Hepatocyte (in vitro differentiated cells): ENCODE results near the gene GPC5. TPM values are rescaled to one million over a fixed set of nuclear protein-coding genes. Genes with fewer than 3 reads are reported as not detected.

Experiments
- DNase-seq: peaks from one replicate; pipeline ENCODE4 v3.0.0-alpha.2; 2016; ENCODE audit warnings: low spot score
- H2AFZ ChIP-seq: fragments of 200-600 bp; sonication (generic); 2 replicates; pipeline ENCODE4 v1.6.0; 2016; ENCODE audit warnings: antibody characterized with exemption, mild to moderate bottlenecking
- H3K27ac ChIP-seq: fragments of 200-600 bp; sonication (generic); 2 replicates; pipeline ENCODE4 v1.5.1; 2016; ENCODE audit warnings: mild to moderate bottlenecking
- H3K27me3 ChIP-seq: fragments of 200-600 bp; sonication (generic); 2 replicates; pipeline ENCODE4 v1.6.1; 2016
- H3K36me3 ChIP-seq: fragments of 200-600 bp; sonication (generic); replicated peaks from 2 replicates; pipeline ENCODE4 v1.5.1; 2016; ENCODE audit warnings: low read depth; ENCODE audit not compliant: insufficient read depth
- H3K4me1 ChIP-seq: fragments of 200-600 bp; sonication (generic); 2 replicates; pipeline ENCODE4 v1.5.1; 2016; ENCODE audit warnings: mild to moderate bottlenecking, moderate library complexity; ENCODE audit not compliant: insufficient read depth
- H3K4me2 ChIP-seq: fragments of 200-600 bp; sonication (generic); 2 replicates; pipeline ENCODE4 v1.6.0; 2016
- H3K4me3 ChIP-seq: fragments of 200-600 bp; sonication (generic); 2 replicates; pipeline ENCODE4 v1.5.1; 2016; ENCODE audit warnings: mild to moderate bottlenecking
- H3K79me2 ChIP-seq: fragments of 200-600 bp; sonication (generic); 2 replicates; pipeline ENCODE4 v1.6.0; 2017; ENCODE audit warnings: mild to moderate bottlenecking
- H3K9me2 ChIP-seq: fragments of 200-600 bp; sonication (generic); replicated peaks from 2 replicates; pipeline ENCODE4 v1.6.0; 2017; ENCODE audit warnings: mild to moderate bottlenecking; ENCODE audit not compliant: insufficient read depth
- H3K9me3 ChIP-seq: fragments of 200-600 bp; sonication (generic); 2 replicates; pipeline ENCODE4 v1.5.1; 2016; ENCODE audit warnings: low read depth, mild to moderate bottlenecking
- H4K20me1 ChIP-seq: fragments of 200-600 bp; sonication (generic); 2 replicates; pipeline ENCODE4 v1.6.0; 2016; ENCODE audit warnings: mild to moderate bottlenecking; ENCODE audit not compliant: insufficient read depth, poor library complexity, severe bottlenecking
- EZH2 ChIP-seq: fragments of 200-600 bp; sonication (generic); IDR thresholded peaks from 2 replicates; pipeline ENCODE4 v1.6.1; 2016; ENCODE audit warnings: antibody characterized with exemption, mild to moderate bottlenecking, borderline replicate concordance
- EZH2phosphoT487 ChIP-seq: fragments of 200-600 bp; sonication (generic); IDR thresholded peaks from one replicate; pipeline ENCODE4 v1.6.1; 2018; ENCODE audit warnings: antibody characterized with exemption, mild to moderate bottlenecking, low read depth, moderate library complexity; ENCODE audit not compliant: unreplicated experiment, severe bottlenecking
- WGBS: methylation state at CpG from one replicate; pipeline ENCODE4 v1.1.6; 2016; ENCODE audit warnings: low lambda C conversion rate; ENCODE audit errors: missing lambda C conversion rate; 5-methylcytosine and 5-hydroxymethylcytosine counted together
- polyA plus RNA-seq: library from polyadenylated mRNA; unstranded; fragments of >200 nt; fragmentation: Nextera tagmentation; extraction: Ambion mirVana; gene quantifications from 2 replicates; pipeline ENCODE4 v1.2.1, GENCODE V29; 2016
- total RNA-seq: library from RNA; depleted of rRNA; stranded (reverse); fragments of >200 nt; gene quantifications from 2 replicates; pipeline ENCODE4 v1.2.3, GENCODE V29; 2014
- TF ChIP-seq, protein P1 (sequence below): fragments of 200-600 bp; sonication (generic); IDR thresholded peaks from 2 replicates; pipeline ENCODE4 v1.5.1; 2016; ENCODE audit warnings: antibody characterized with exemption, mild to moderate bottlenecking; ENCODE audit not compliant: poor library complexity

GPC5 gene
- total and polyA plus RNA-seq, 2 experiments from 2014 or later = 3.9 to 5.4 TPM

DNA sequence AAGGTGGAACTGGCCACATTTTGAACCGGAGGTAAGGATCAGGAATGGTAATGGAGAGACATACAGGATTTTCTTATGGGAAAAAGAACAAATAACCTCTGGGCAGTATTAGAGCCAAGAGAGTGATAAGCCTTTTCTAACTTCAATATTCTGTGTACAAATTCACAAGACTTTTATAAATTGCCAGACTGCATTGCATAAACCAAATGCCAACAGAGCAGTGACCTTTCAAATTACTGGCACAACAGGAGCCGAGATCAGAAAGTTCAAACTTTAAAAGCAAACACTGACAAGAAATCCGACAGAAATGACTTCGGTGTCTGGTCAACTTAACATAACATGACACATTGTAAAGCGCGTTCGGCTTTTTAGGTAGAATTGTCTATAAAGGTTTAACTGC is 737.1 kb downstream of the GPC5 start:
- 42% methylated on average over 7 of the region's 7 CpGs for WGBS
- DNase-seq = no peak

GRCh38 chr13:92136449-92137155 is 738.2 kb downstream of the GPC5 start:
- no peaks in the 10 kb centered on the region for H4K20me1 ChIP-seq
- no peak for DNase-seq
- no peak overlapping the region for H3K4me3 ChIP-seq
- TF ChIP-seq, protein P1, sequence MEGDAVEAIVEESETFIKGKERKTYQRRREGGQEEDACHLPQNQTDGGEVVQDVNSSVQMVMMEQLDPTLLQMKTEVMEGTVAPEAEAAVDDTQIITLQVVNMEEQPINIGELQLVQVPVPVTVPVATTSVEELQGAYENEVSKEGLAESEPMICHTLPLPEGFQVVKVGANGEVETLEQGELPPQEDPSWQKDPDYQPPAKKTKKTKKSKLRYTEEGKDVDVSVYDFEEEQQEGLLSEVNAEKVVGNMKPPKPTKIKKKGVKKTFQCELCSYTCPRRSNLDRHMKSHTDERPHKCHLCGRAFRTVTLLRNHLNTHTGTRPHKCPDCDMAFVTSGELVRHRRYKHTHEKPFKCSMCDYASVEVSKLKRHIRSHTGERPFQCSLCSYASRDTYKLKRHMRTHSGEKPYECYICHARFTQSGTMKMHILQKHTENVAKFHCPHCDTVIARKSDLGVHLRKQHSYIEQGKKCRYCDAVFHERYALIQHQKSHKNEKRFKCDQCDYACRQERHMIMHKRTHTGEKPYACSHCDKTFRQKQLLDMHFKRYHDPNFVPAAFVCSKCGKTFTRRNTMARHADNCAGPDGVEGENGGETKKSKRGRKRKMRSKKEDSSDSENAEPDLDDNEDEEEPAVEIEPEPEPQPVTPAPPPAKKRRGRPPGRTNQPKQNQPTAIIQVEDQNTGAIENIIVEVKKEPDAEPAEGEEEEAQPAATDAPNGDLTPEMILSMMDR = no peak
- no peak for TF ChIP-seq EZH2phosphoT487
- TF ChIP-seq EZH2 = no peak
- no peaks in the 10 kb centered on the region for H3K27me3 ChIP-seq
- H2AFZ ChIP-seq = no peak overlapping the region
- no peak overlapping the region for H3K4me2 ChIP-seq
- no peaks in the 10 kb centered on the region for H3K9me2 ChIP-seq
- H3K27ac ChIP-seq = no peak overlapping the region
- no peaks in the 10 kb centered on the region for H3K9me3 ChIP-seq
- 64% methylated on average over 6 of the region's 6 CpGs for WGBS
- no peaks in the 10 kb centered on the region for H3K36me3 ChIP-seq
- H3K79me2 ChIP-seq = no peaks in the 10 kb centered on the region
- H3K4me1 ChIP-seq = no peaks in the 10 kb centered on the region

More for the DNA sequence above, 737.1 kb downstream of the GPC5 start:
- no peak overlapping the region for H2AFZ ChIP-seq
- H3K79me2 ChIP-seq = no peaks in the 10 kb centered on the region
- H4K20me1 ChIP-seq = no peaks in the 10 kb centered on the region
- H3K27me3 ChIP-seq = no peaks in the 10 kb centered on the region
- no peaks in the 10 kb centered on the region for H3K9me3 ChIP-seq
- H3K4me3 ChIP-seq = no peak overlapping the region
- no peaks in the 10 kb centered on the region for H3K9me2 ChIP-seq
- H3K27ac ChIP-seq = no peak overlapping the region
- TF ChIP-seq EZH2phosphoT487 = no peak
- TF ChIP-seq, protein P1 = no peak
- TF ChIP-seq EZH2 = no peak
- H3K4me2 ChIP-seq = no peak overlapping the region
- no peaks in the 10 kb centered on the region for H3K4me1 ChIP-seq
- H3K36me3 ChIP-seq = no peaks in the 10 kb centered on the region

- Histone ChIP-seq H3K27me3 (no peaks in the 10 kb centered on the region), H3K9me3 (no peaks in the 10 kb centered on the region), H4K20me1 (no peaks in the 10 kb centered on the region), H3K27ac (no peak overlapping the region), H3K4me1 (no peaks in the 10 kb centered on the region), H2AFZ (no peak overlapping the region), H3K36me3 (no peaks in the 10 kb centered on the region), H3K4me2 (no peak overlapping the region), H3K4me3 (no peak overlapping the region), H3K9me2 (no peaks in the 10 kb centered on the region), H3K79me2 (no peaks in the 10 kb centered on the region)
- TF ChIP-seq, protein P1 = no peak
- TF ChIP-seq EZH2 (no peak), EZH2phosphoT487 (no peak)
- no peak for DNase-seq
- WGBS = 61% methylated on average over 3 of the region's 3 CpGs
Measured at GRCh38 chr13:92137520-92137919, 739.1 kb downstream of the GPC5 start.

- TF ChIP-seq EZH2 = no peak
- TF ChIP-seq EZH2phosphoT487 = no peak
- TF ChIP-seq, protein P1 = no peak
- Histone ChIP-seq H2AFZ (no peak overlapping the region), H3K9me2 (no peaks in the 10 kb centered on the region), H3K79me2 (no peaks in the 10 kb centered on the region), H3K4me2 (no peak overlapping the region), H3K27me3 (no peaks in the 10 kb centered on the region), H3K4me1 (no peaks in the 10 kb centered on the region), H4K20me1 (no peaks in the 10 kb centered on the region), H3K4me3 (no peak overlapping the region), H3K36me3 (no peaks in the 10 kb centered on the region), H3K27ac (no peak overlapping the region), H3K9me3 (no peaks in the 10 kb centered on the region)
- DNase-seq = no peak
Measured at GRCh38 chr13:92143766-92144165, 745.3 kb downstream of the GPC5 start.
